HL-60 (cell line): ENCODE data around the gene SIX1.

ENCODE experiments used
- DNase-seq, 2 experiments: peaks; one replicate each; pipeline ENCODE4 v3.0.0-alpha.2; 2010 to 2020; ENCODE audit warnings: low read depth in 1 of 2, low spot score in 1 of 2
- H3K27ac ChIP-seq: fragments of 250-450 bp; sonication (Bioruptor Pico); replicated peaks from 2 replicates; pipeline ENCODE4 v1.5.1; 2020; ENCODE audit warnings: mild to moderate bottlenecking, moderate library complexity
- H3K27me3 ChIP-seq: fragments of 250-450 bp; sonication (Bioruptor Pico); 2 replicates; pipeline ENCODE4 v1.5.1; 2021; ENCODE audit warnings: mild to moderate bottlenecking, moderate library complexity; ENCODE audit not compliant: insufficient read depth, poor library complexity, severe bottlenecking
- H3K4me3 ChIP-seq: replicated peaks from 2 replicates; pipeline ENCODE4 v1.5.1; 2011; ENCODE audit warnings: mild to moderate bottlenecking, control low read depth, low read length; ENCODE audit not compliant: insufficient read depth
- GABPA ChIP-seq: IDR thresholded peaks from 2 replicates; pipeline ENCODE4 v1.6.1; 2012; ENCODE audit warnings: low read depth
- POLR2AphosphoS5 ChIP-seq: IDR thresholded peaks from 2 replicates; pipeline ENCODE4 v1.6.1; 2012; ENCODE audit warnings: low read depth
- SPI1 ChIP-seq: IDR thresholded peaks from 2 replicates; pipeline ENCODE4 v1.6.1; 2012; ENCODE audit warnings: low read depth, mild to moderate bottlenecking, borderline replicate concordance
- TF ChIP-seq, protein P1 (sequence below): IDR thresholded peaks from one replicate; pipeline ENCODE4 v1.5.1; 2011; ENCODE audit warnings: low read length, control low read depth, inconsistent platforms; ENCODE audit not compliant: insufficient read depth
- TF ChIP-seq, protein P2 (sequence below): IDR thresholded peaks from 2 replicates; pipeline ENCODE4 v1.6.1; 2012; ENCODE audit warnings: low read depth; ENCODE audit not compliant: insufficient replicate concordance

SIX1 gene

GRCh38 chr14:60648249-60648933, 886 bp downstream of the SIX1 start:
- Histone ChIP-seq H3K27me3 (peaks cover 85% of the 10 kb centered on the region), H3K4me3 (peak overlapping the region; percentile 37), H3K27ac (no peak overlapping the region)
- TF ChIP-seq, protein P1, sequence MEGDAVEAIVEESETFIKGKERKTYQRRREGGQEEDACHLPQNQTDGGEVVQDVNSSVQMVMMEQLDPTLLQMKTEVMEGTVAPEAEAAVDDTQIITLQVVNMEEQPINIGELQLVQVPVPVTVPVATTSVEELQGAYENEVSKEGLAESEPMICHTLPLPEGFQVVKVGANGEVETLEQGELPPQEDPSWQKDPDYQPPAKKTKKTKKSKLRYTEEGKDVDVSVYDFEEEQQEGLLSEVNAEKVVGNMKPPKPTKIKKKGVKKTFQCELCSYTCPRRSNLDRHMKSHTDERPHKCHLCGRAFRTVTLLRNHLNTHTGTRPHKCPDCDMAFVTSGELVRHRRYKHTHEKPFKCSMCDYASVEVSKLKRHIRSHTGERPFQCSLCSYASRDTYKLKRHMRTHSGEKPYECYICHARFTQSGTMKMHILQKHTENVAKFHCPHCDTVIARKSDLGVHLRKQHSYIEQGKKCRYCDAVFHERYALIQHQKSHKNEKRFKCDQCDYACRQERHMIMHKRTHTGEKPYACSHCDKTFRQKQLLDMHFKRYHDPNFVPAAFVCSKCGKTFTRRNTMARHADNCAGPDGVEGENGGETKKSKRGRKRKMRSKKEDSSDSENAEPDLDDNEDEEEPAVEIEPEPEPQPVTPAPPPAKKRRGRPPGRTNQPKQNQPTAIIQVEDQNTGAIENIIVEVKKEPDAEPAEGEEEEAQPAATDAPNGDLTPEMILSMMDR, result no peak
- no peak for TF ChIP-seq GABPA
- no peak for DNase-seq

DNA sequence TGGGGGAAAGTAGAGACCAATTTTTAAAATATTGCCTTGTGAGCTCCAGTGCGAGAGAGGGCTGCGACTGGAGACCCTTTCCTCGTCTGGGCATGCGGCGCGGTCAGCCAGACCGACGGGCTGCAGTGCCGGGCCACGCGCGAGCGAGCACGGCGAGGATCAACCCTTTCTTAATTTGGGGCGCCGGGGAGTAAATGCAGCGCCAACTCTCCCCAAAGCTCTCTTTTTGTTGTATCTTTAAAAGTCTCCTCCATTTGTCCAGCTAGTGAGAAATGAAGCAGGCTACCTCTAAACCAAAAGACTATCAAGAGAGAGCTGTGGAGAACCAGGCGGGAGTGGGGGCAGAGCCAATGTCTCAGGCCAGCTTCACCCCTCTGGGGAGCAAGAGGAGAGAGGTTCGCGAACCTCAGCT, 1.4 kb downstream of the SIX1 start:
- peaks cover 85% of the 10 kb centered on the region for H3K27me3 ChIP-seq
- TF ChIP-seq, protein P2, sequence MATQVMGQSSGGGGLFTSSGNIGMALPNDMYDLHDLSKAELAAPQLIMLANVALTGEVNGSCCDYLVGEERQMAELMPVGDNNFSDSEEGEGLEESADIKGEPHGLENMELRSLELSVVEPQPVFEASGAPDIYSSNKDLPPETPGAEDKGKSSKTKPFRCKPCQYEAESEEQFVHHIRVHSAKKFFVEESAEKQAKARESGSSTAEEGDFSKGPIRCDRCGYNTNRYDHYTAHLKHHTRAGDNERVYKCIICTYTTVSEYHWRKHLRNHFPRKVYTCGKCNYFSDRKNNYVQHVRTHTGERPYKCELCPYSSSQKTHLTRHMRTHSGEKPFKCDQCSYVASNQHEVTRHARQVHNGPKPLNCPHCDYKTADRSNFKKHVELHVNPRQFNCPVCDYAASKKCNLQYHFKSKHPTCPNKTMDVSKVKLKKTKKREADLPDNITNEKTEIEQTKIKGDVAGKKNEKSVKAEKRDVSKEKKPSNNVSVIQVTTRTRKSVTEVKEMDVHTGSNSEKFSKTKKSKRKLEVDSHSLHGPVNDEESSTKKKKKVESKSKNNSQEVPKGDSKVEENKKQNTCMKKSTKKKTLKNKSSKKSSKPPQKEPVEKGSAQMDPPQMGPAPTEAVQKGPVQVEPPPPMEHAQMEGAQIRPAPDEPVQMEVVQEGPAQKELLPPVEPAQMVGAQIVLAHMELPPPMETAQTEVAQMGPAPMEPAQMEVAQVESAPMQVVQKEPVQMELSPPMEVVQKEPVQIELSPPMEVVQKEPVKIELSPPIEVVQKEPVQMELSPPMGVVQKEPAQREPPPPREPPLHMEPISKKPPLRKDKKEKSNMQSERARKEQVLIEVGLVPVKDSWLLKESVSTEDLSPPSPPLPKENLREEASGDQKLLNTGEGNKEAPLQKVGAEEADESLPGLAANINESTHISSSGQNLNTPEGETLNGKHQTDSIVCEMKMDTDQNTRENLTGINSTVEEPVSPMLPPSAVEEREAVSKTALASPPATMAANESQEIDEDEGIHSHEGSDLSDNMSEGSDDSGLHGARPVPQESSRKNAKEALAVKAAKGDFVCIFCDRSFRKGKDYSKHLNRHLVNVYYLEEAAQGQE, result no peak
- TF ChIP-seq POLR2AphosphoS5 (no peak), GABPA (no peak), SPI1 (no peak)
- TF ChIP-seq, protein P1, result no peak
- DNase-seq, result no peak
- no peak overlapping the region for H3K27ac ChIP-seq
- H3K4me3 ChIP-seq, result peak overlapping the region; percentile 37

DNA sequence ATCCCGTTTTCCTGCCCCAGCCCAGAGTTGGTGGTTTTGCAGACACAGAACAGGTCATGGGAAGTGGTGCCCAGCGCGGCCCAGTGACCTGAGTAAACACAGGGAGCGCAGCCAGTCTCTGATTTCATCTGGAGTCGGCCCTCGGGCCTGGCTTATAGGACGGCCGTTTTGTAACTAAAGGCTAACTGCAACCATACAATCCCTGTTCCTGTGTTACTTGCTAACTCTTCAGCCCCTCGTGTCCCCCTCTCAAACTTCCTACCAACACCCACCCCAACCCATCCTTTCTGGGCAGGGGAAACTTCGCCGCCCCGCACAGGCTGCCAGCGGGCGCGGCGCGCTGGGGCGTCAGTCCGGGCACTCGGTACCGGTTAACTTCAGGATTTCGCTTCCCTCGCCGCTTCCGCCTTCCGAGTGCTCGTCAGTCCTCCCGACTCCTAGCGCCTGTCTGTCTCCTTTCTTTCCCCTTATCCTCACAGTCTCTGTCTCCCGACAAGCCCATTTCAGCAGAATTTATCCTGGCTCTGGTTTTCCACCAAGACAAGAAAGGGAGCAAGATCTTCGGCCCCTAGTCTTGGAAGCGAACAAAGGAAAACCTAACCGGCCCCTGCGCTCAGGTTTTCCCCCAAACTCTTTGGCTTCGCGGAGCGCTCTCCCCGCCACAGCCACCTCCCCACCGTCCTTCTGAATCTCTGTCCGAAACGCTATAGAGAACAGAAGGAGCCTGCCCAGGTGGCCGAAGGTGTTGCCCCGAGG, 2.0 kb downstream of the SIX1 start:
- no peak for TF ChIP-seq POLR2AphosphoS5
- TF ChIP-seq, protein P2, result no peak
- TF ChIP-seq, protein P1, result no peak
- no peak for TF ChIP-seq SPI1
- TF ChIP-seq GABPA, result no peak
- H3K4me3 ChIP-seq, result peak overlapping the region; percentile 37
- peaks cover 85% of the 10 kb centered on the region for H3K27me3 ChIP-seq
- DNase-seq, result no peak
- no peak overlapping the region for H3K27ac ChIP-seq
